GM08714 (cell line): ENCODE results near the gene SPOCK3.

Experiments used
- H3K4me3 ChIP-seq: fragments of 200-500 bp; sonication (Bioruptor generic); 2 replicates; pipeline ENCODE4 v1.5.1; 2014; ENCODE audit warnings: mild to moderate bottlenecking, low read length, inconsistent platforms
- ZNF274 ChIP-seq: IDR thresholded peaks from 2 replicates; pipeline ENCODE4 v1.6.1; 2012; ENCODE audit warnings: mild to moderate bottlenecking, low read depth, low read length

Gene SPOCK3

DNA sequence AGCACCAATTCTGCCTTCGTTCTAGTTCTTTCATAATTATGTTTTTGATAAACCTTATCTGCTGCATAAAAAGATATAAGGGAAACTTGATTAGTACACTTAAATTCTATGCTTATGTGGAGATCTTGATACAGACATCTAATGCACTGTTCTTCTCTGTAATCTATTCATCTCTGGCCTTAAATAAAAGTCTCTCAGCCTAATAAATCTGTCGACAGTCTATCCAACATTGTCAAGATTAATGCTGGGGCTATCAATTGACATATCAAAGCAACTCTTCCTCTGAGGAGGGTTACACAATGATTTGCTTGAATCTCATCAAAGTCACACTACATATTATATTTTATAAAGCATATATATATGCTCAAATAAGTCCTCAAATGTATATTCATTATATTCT lies 545.5 kb downstream of the SPOCK3 start:
- no peak overlapping the region for H3K4me3 ChIP-seq
- no peak for TF ChIP-seq ZNF274

DNA sequence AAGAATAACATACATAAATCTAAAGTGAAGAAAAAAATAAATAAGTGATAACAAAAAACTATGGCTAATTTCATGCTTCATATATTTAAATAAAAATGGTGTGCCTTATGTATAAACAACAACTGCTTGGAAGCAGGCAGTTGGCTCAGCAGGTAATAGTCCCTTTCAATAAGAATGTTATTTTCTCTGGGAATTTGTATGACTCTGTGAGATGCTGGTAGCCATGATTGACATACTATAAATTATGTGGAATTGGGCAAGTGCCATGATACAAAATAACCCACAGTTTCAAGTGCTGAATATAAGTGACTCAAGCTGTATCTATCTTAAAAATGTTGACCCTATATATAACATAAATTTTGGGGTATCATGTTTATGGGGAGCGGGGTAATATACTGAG lies 546.5 kb downstream of the SPOCK3 start:
- no peak for TF ChIP-seq ZNF274
- H3K4me3 ChIP-seq, result no peak overlapping the region
